Measurements from ENCODE around the gene NUMBL. TPM values are rescaled to one million over a fixed set of nuclear protein-coding genes. Genes with fewer than 3 reads are reported as not detected.

NUMBL gene
- total and polyA plus RNA-seq, 9 of the 15 experiments (the other 6 are each of a cell fraction or from before 2014, with no cell fraction given) = 0.39 to 38.6 (median 6.6) TPM

DNA sequence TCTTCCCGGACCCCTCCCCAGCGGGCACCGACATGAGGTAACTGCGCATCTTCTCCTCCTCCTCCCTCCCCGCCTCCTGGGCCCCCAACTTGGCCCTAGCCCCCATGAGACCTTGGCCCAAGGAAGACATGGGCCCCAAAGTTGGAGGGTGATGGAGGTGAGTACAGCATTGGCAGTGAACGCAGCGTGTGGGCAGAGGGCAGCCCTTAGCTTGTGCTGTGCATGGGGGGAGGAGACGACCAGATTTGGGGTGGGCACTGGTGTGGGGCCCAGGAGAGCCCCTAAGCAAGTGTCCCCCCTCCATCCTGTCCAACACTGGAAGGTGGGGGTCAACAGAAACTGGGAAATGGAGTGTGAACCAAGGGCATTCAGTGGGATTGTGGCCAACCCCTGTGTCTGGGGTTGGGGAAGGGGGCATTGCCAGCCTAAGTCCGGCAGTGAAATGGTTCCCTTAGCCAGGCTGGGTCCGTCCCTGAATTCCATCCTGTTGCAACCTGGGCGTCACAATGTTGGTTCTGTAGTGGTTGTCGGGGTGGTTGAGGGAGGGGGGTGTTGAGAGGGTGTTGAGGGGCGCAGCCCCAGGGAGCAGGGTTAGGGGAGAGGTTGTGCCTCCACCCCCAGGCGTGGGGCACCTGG, 23.5 kb downstream of the NUMBL start (continued):
- TF ChIP-seq, protein P1, sequence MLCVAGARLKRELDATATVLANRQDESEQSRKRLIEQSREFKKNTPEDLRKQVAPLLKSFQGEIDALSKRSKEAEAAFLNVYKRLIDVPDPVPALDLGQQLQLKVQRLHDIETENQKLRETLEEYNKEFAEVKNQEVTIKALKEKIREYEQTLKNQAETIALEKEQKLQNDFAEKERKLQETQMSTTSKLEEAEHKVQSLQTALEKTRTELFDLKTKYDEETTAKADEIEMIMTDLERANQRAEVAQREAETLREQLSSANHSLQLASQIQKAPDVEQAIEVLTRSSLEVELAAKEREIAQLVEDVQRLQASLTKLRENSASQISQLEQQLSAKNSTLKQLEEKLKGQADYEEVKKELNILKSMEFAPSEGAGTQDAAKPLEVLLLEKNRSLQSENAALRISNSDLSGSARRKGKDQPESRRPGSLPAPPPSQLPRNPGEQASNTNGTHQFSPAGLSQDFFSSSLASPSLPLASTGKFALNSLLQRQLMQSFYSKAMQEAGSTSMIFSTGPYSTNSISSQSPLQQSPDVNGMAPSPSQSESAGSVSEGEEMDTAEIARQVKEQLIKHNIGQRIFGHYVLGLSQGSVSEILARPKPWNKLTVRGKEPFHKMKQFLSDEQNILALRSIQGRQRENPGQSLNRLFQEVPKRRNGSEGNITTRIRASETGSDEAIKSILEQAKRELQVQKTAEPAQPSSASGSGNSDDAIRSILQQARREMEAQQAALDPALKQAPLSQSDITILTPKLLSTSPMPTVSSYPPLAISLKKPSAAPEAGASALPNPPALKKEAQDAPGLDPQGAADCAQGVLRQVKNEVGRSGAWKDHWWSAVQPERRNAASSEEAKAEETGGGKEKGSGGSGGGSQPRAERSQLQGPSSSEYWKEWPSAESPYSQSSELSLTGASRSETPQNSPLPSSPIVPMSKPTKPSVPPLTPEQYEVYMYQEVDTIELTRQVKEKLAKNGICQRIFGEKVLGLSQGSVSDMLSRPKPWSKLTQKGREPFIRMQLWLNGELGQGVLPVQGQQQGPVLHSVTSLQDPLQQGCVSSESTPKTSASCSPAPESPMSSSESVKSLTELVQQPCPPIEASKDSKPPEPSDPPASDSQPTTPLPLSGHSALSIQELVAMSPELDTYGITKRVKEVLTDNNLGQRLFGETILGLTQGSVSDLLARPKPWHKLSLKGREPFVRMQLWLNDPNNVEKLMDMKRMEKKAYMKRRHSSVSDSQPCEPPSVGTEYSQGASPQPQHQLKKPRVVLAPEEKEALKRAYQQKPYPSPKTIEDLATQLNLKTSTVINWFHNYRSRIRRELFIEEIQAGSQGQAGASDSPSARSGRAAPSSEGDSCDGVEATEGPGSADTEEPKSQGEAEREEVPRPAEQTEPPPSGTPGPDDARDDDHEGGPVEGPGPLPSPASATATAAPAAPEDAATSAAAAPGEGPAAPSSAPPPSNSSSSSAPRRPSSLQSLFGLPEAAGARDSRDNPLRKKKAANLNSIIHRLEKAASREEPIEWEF (CRISPR knock-in tag; IDR thresholded peaks at IDR 0.05) = no peak
- TF ChIP-seq ATF2 (CRISPR knock-in tag; IDR thresholded peaks at IDR 0.05) (no peak), TAF9B (IDR thresholded peaks at IDR 0.05; ENCODE audit: partially characterized antibody) (no peak), ZBTB33 (CRISPR knock-in tag; IDR thresholded peaks at IDR 0.05) (no peak), DLX4 (CRISPR knock-in tag; IDR thresholded peaks at IDR 0.05) (no peak), ZNF586 (CRISPR knock-in tag; conservative IDR thresholded peaks at IDR 0.05) (no peak), ZNF175 (CRISPR knock-in tag; IDR thresholded peaks at IDR 0.05; ENCODE audit: low read depth) (no peak), ZBED1 (IDR thresholded peaks at IDR 0.05) (no peak), GTF3C2 (IDR thresholded peaks at IDR 0.05; ENCODE audit: borderline replicate concordance, extremely low read depth, insufficient read length) (no peak), BRCA1 (IDR thresholded peaks at IDR 0.05) (no peak), BRCA1 (CRISPR knock-in tag; IDR thresholded peaks at IDR 0.05) (no peak), ZNF79 (CRISPR knock-in tag; IDR thresholded peaks at IDR 0.05; ENCODE audit: low read depth) (no peak), HSF4 (CRISPR knock-in tag; IDR thresholded peaks at IDR 0.05; ENCODE audit: borderline replicate concordance) (no peak)
- TF ChIP-seq, protein P2, sequence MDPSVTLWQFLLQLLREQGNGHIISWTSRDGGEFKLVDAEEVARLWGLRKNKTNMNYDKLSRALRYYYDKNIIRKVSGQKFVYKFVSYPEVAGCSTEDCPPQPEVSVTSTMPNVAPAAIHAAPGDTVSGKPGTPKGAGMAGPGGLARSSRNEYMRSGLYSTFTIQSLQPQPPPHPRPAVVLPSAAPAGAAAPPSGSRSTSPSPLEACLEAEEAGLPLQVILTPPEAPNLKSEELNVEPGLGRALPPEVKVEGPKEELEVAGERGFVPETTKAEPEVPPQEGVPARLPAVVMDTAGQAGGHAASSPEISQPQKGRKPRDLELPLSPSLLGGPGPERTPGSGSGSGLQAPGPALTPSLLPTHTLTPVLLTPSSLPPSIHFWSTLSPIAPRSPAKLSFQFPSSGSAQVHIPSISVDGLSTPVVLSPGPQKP (CRISPR knock-in tag; IDR thresholded peaks at IDR 0.05) = no peak

Measured in K562 (cell line).